A549 treated with AZD9567 at 1 μM for 4 hours (cell line): ENCODE measurements around the gene DISP3. TPM values are rescaled to one million over a fixed set of nuclear protein-coding genes. Genes with fewer than 3 reads are reported as not detected.

ENCODE experiments used
- total RNA-seq: library from RNA; stranded (reverse); fragments of 200-300 nt; extraction: Qiagen RNA extraction; gene quantifications from 5 replicates; pipeline ENCODE4 v1.2.3, GENCODE V29; 2022; ENCODE audit not compliant: insufficient read depth

The DISP3 gene
- 0.20 to 0.34 TPM (median 0.21 TPM) in 4 of 5 replicates, not detected in the other for total RNA-seq

GRCh38 chr1:11478571-11479374, at the start of gene DISP3:
TSS of gene DISP3 (plus strand) at chr1:11479155. CDS start at chr1:11500993, 21,838 bp downstream.

Other genes with a start within 250 kb of the DISP3 start
- gene MTOR, start 216.6 kb upstream of the DISP3 start, total RNA-seq = 13.3 to 15.7 TPM (median 15.1 TPM) in 5 replicates
- 15.7 to 20.1 TPM (median 17.8 TPM) in 5 replicates for gene UBIAD1, start 206.0 kb upstream of the DISP3 start, total RNA-seq
- gene FBXO2, start 175.3 kb downstream of the DISP3 start, total RNA-seq = 4.0 to 10.5 TPM (median 9.1 TPM) in 5 replicates
- 16.3 to 17.8 TPM (median 17.3 TPM) in 5 replicates for gene FBXO44, start 175.7 kb downstream of the DISP3 start, total RNA-seq
- 5.9 to 8.5 TPM (median 8.1 TPM) in 5 replicates for gene FBXO6, start 185.0 kb downstream of the DISP3 start, total RNA-seq
- 31.7 to 56.2 TPM (median 50.5 TPM) in 5 replicates for gene MAD2L2, start 202.0 kb downstream of the DISP3 start, total RNA-seq
- 0.03 to 0.34 TPM (median 0.06 TPM) in 5 replicates for gene DRAXIN, start 212.6 kb downstream of the DISP3 start, total RNA-seq